GM21447 (cell line): Measurements from ENCODE around the gene GGTLC1.
"Not testable (repeated sequence)": the region's sequence is repeated elsewhere in the genome, so short reads cannot be mapped to it uniquely, and the experiment has no call there.

Source experiments
- ATAC-seq: cut with Tn5 transposase; IDR thresholded peaks from one replicate; pipeline ENCODE4 v1.9.1; 2021; ENCODE audit not compliant: unreplicated experiment

Gene GGTLC1

GRCh38 chr20:23995291-23995690 is 6.7 kb upstream of the GGTLC1 start:
- not testable (repeated sequence) for ATAC-seq

GRCh38 chr20:23994001-23994633 is 5.5 kb upstream of the GGTLC1 start:
- not testable (repeated sequence) for ATAC-seq

- ATAC-seq, result not testable (repeated sequence)
Observed at GRCh38 chr20:23993440-23993839, 4.9 kb upstream of the GGTLC1 start.

GRCh38 chr20:23990296-23990695 is 1.7 kb upstream of the GGTLC1 start:
- not testable (repeated sequence) for ATAC-seq

- not testable (repeated sequence) for ATAC-seq
Observed at GRCh38 chr20:23988966-23989365, 387 bp upstream of the GGTLC1 start.

- not testable (repeated sequence) for ATAC-seq
Observed at GRCh38 chr20:23986716-23987115, 1.9 kb downstream of the GGTLC1 start.

GRCh38 chr20:23986310-23986709 is 2.3 kb downstream of the GGTLC1 start:
- not testable (repeated sequence) for ATAC-seq

GRCh38 chr20:23985790-23986225 is 2.8 kb downstream of the GGTLC1 start:
- not testable (repeated sequence) for ATAC-seq

- not testable (repeated sequence) for ATAC-seq
Observed at GRCh38 chr20:23985066-23985789, 3.4 kb downstream of the GGTLC1 start.

GRCh38 chr20:23984476-23985023 is 4.0 kb downstream of the GGTLC1 start:
- ATAC-seq, result not testable (repeated sequence)

GRCh38 chr20:23982112-23983018 is 6.2 kb downstream of the GGTLC1 start:
- ATAC-seq, result not testable (repeated sequence)

GRCh38 chr20:23981526-23981925 is 7.1 kb downstream of the GGTLC1 start:
- not testable (repeated sequence) for ATAC-seq

- ATAC-seq, result not testable (repeated sequence)
Observed at GRCh38 chr20:23981014-23981413, 7.6 kb downstream of the GGTLC1 start.

- not testable (repeated sequence) for ATAC-seq
Observed at GRCh38 chr20:23979899-23980811, 8.4 kb downstream of the GGTLC1 start.

- ATAC-seq, result not testable (repeated sequence)
Observed at GRCh38 chr20:23979380-23979779, 9.2 kb downstream of the GGTLC1 start.

- not testable (repeated sequence) for ATAC-seq
Observed at GRCh38 chr20:23978457-23978856, 10.1 kb downstream of the GGTLC1 start.

- no peak for ATAC-seq
Observed at GRCh38 chr20:23974966-23975365, 13.6 kb downstream of the GGTLC1 start.

GRCh38 chr20:23971310-23971709 is 17.3 kb downstream of the GGTLC1 start:
- ATAC-seq, result no peak

GRCh38 chr20:23970049-23970448 is 18.5 kb downstream of the GGTLC1 start:
- no peak for ATAC-seq

GRCh38 chr20:23967616-23967979 is 21.0 kb downstream of the GGTLC1 start:
- no peak for ATAC-seq
